Glutamatergic neuron (in vitro differentiated cells): ENCODE results near the gene PBLD. TPM values are rescaled to one million over a fixed set of nuclear protein-coding genes. Genes with fewer than 3 reads are reported as not detected.

Experiments used
- DNase-seq: peaks from one replicate; pipeline ENCODE4 v3.0.0; 2022
- H3K27ac Mint-ChIP-seq: one replicate; pipeline ENCODE4 v1.8.0; 2020; ENCODE audit warnings: mild to moderate bottlenecking, mixed read lengths, inconsistent platforms; ENCODE audit not compliant: unreplicated experiment
- H3K27me3 Mint-ChIP-seq: one replicate; pipeline ENCODE4 v1.8.0; 2020; ENCODE audit warnings: mild to moderate bottlenecking, moderate library complexity, mixed read lengths, inconsistent platforms; ENCODE audit not compliant: unreplicated experiment
- H3K36me3 Mint-ChIP-seq: one replicate; pipeline ENCODE4 v1.8.0; 2020; ENCODE audit warnings: mild to moderate bottlenecking, mixed read lengths, inconsistent platforms; ENCODE audit not compliant: unreplicated experiment
- H3K4me1 Mint-ChIP-seq: one replicate; pipeline ENCODE4 v1.8.0; 2020; ENCODE audit warnings: mild to moderate bottlenecking, low read depth, mixed read lengths, inconsistent platforms; ENCODE audit not compliant: unreplicated experiment
- H3K4me3 Mint-ChIP-seq: one replicate; pipeline ENCODE4 v1.8.0; 2020; ENCODE audit warnings: mild to moderate bottlenecking, mixed read lengths, inconsistent platforms; ENCODE audit not compliant: unreplicated experiment
- H3K9me3 Mint-ChIP-seq: one replicate; pipeline ENCODE4 v1.8.0; 2020; ENCODE audit warnings: mild to moderate bottlenecking, moderate library complexity, mixed read lengths, inconsistent platforms; ENCODE audit not compliant: unreplicated experiment
- CTCF ChIP-seq: fragments of 200-600 bp; sonication (generic); IDR thresholded peaks from one replicate; pipeline ENCODE4 v1.5.0; 2021; ENCODE audit not compliant: partially characterized antibody, unreplicated experiment
- long read RNA-seq: library from polyadenylated mRNA; unstranded; transcript quantifications from one replicate; pipeline ENCODE4 v2.0.0, GENCODE V29; 2020; ENCODE audit not compliant: unreplicated experiment
- total RNA-seq: library from RNA; stranded (reverse); fragmentation: NEBNext Ultra II Directional; extraction: Animal tissue kit (Norgen Biotek cat#: 25700); gene quantifications from one replicate; pipeline ENCODE4 v1.2.1, GENCODE V29; 2021; ENCODE audit not compliant: unreplicated experiment

PBLD gene
- total RNA-seq: 10.3 TPM
- long read RNA-seq, partial matches to known transcripts: 0 of 3 reads
- long read RNA-seq, other reads (novel, unspliced or antisense): 2 of 3 reads

GRCh38 chr10:68332259-68333057 lies at the start of gene PBLD:
Gene PBLD, minus strand, starts transcription at chr10:68332928. Its CDS starts 26,084 bp downstream, at chr10:68306844.
- H3K4me1 Mint-ChIP-seq: peaks cover 40% of the 10 kb centered on the region
- H3K36me3 Mint-ChIP-seq: peaks cover 5% of the 10 kb centered on the region

GRCh38 chr10:68371604-68372003 lies 38.9 kb upstream of the PBLD start:
- H3K27ac Mint-ChIP-seq: no peak overlapping the region
- no peaks in the 10 kb centered on the region for H3K4me1 Mint-ChIP-seq
- no peak for TF ChIP-seq CTCF
- DNase-seq: no peak
- no peak overlapping the region for H3K4me3 Mint-ChIP-seq
- H3K9me3 Mint-ChIP-seq: peaks cover 2% of the 10 kb centered on the region
- peaks cover 3% of the 10 kb centered on the region for H3K27me3 Mint-ChIP-seq
- peaks cover 18% of the 10 kb centered on the region for H3K36me3 Mint-ChIP-seq

More at GRCh38 chr10:68332259-68333057, at the start of gene PBLD:
- no peak for TF ChIP-seq CTCF
- Mint-ChIP-seq H3K27me3 (peaks cover 20% of the 10 kb centered on the region), H3K4me3 (peak within 1 kb of the TSS; percentile 96), H3K27ac (peak within 1 kb of the TSS; percentile 100), H3K9me3 (peaks cover 16% of the 10 kb centered on the region)
- DNase-seq: peak; percentile 83

GRCh38 chr10:68367121-68367520 lies 34.4 kb upstream of the PBLD start:
- no peak overlapping the region for H3K4me3 Mint-ChIP-seq
- peaks cover 2% of the 10 kb centered on the region for H3K9me3 Mint-ChIP-seq
- no peaks in the 10 kb centered on the region for H3K4me1 Mint-ChIP-seq
- H3K27ac Mint-ChIP-seq: no peak overlapping the region
- no peak for DNase-seq
- H3K36me3 Mint-ChIP-seq: peaks cover 12% of the 10 kb centered on the region
- TF ChIP-seq CTCF: no peak
- peaks cover 3% of the 10 kb centered on the region for H3K27me3 Mint-ChIP-seq

GRCh38 chr10:68366600-68366999 lies 33.9 kb upstream of the PBLD start:
- no peaks in the 10 kb centered on the region for H3K4me1 Mint-ChIP-seq
- peaks cover 2% of the 10 kb centered on the region for H3K9me3 Mint-ChIP-seq
- TF ChIP-seq CTCF: no peak
- peaks cover 3% of the 10 kb centered on the region for H3K27me3 Mint-ChIP-seq
- no peak overlapping the region for H3K4me3 Mint-ChIP-seq
- DNase-seq: no peak
- no peak overlapping the region for H3K27ac Mint-ChIP-seq
- peaks cover 8% of the 10 kb centered on the region for H3K36me3 Mint-ChIP-seq

GRCh38 chr10:68365611-68366010 lies 32.9 kb upstream of the PBLD start:
- Mint-ChIP-seq H3K27me3 (peaks cover 3% of the 10 kb centered on the region), H3K9me3 (peaks cover 2% of the 10 kb centered on the region), H3K27ac (no peak overlapping the region), H3K4me1 (no peaks in the 10 kb centered on the region), H3K4me3 (no peak overlapping the region), H3K36me3 (peaks cover 3% of the 10 kb centered on the region)
- TF ChIP-seq CTCF: no peak
- no peak for DNase-seq
